Measurements from ENCODE around the gene NGRN.

GRCh38 chr15:90301707-90302300 is 36.3 kb downstream of the NGRN start:
- TF ChIP-seq EP300 (IDR thresholded peaks at IDR 0.05; ENCODE audit: low read depth) (no peak), POLR2AphosphoS5 (IDR thresholded peaks at IDR 0.05) (no peak), CTCF (IDR thresholded peaks at IDR 0.05) (no peak)
